ENCODE results near the gene SNRPB. TPM values are rescaled to one million over a fixed set of nuclear protein-coding genes. Genes with fewer than 3 reads are reported as not detected.
A peak's percentile ranks its signal among the peaks of the same experiment; 100 is the strongest.

The SNRPB gene
- total and polyA plus RNA-seq, 2 of the 13 experiments (the other 11 are each of a cell fraction or from before 2014, with no cell fraction given): 473 to 844 TPM

DNA sequence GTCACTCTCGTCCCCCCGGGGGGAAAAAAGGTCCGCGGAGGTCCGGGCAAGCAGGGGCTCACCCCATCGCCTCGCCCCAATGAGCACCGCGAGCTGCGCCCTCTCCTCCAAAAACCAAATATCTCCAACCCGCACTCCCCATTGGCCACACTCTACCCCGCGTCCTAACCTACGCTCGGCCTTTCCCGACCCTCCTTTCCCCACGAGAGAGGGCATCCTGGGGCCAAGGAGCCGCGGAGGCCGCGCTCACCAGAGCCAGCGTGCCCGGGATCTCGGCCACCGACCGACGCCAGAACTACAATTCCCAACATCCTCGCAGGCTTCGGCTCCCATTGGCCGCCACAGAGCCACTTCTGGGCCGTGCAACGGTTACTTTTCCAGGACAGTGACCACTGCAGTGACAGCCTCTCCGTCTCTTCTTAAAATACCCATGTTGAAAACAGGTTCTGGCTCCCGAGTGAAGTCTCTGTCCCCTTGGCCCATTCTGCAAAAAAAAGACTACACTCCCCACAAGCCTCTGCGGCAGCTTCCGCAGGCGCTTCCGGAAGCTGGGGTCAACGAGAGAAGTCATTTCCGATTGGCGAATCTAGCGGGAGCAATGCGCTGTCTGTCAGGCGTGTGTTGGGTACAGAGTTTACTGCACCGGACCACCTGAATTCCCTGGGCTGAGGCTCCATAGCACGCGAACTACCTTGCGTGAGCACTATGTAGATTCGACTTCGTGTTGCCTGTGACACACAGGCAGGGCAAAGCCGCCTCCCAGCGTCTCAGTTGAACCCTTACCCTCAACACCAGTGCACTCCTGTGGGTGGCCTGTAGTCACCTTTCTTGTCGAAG lies 38.3 kb upstream of the SNRPB start, which contains the start of gene ZNF343 (continued):
- TF ChIP-seq, protein P1, sequence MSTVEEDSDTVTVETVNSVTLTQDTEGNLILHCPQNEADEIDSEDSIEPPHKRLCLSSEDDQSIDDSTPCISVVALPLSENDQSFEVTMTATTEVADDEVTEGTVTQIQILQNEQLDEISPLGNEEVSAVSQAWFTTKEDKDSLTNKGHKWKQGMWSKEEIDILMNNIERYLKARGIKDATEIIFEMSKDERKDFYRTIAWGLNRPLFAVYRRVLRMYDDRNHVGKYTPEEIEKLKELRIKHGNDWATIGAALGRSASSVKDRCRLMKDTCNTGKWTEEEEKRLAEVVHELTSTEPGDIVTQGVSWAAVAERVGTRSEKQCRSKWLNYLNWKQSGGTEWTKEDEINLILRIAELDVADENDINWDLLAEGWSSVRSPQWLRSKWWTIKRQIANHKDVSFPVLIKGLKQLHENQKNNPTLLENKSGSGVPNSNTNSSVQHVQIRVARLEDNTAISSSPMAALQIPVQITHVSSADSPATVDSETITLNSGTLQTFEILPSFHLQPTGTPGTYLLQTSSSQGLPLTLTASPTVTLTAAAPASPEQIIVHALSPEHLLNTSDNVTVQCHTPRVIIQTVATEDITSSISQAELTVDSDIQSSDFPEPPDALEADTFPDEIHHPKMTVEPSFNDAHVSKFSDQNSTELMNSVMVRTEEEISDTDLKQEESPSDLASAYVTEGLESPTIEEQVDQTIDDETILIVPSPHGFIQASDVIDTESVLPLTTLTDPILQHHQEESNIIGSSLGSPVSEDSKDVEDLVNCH (CRISPR knock-in tag; IDR thresholded peaks at IDR 0.05): no peak
- TF ChIP-seq NCOA2 (CRISPR knock-in tag; IDR thresholded peaks at IDR 0.05) (peak; percentile 27; the same call in 1 of the 2 replicates), MAFG (CRISPR knock-in tag; IDR thresholded peaks at IDR 0.05) (no peak), PAX8 (CRISPR knock-in tag; IDR thresholded peaks at IDR 0.05; ENCODE audit: borderline replicate concordance) (0 out of 2 replicates have a peak, but pooled peaks have one; percentile 80), TBX3 (IDR thresholded peaks at IDR 0.05; ENCODE audit: borderline replicate concordance) (no peak; the same call in 1 of the 2 replicates), ZNF296 (CRISPR knock-in tag; conservative IDR thresholded peaks at IDR 0.05) (no peak; the same call in 1 of the 2 replicates), ZBTB20 (CRISPR knock-in tag; IDR thresholded peaks at IDR 0.05; ENCODE audit: borderline replicate concordance, low read depth) (peak; percentile 54; the same call in 1 of the 2 replicates), RBFOX2 (IDR thresholded peaks at IDR 0.05; ENCODE audit: low read depth, low read length) (peak; percentile 92), ZNF605 (CRISPR knock-in tag; IDR thresholded peaks at IDR 0.05) (peak; percentile 89), ZNF180 (CRISPR knock-in tag; IDR thresholded peaks at IDR 0.05; ENCODE audit: borderline replicate concordance, low read depth) (peak; percentile 23; the same call in 1 of the 2 replicates), ZNF33B (CRISPR knock-in tag; IDR thresholded peaks at IDR 0.05) (no peak; the same call in 1 of the 2 replicates), ZFX (CRISPR knock-in tag; IDR thresholded peaks at IDR 0.05; ENCODE audit: low read depth) (peak; percentile 96), FOXA3 (CRISPR knock-in tag; IDR thresholded peaks at IDR 0.05) (peak; percentile 64), CHD4 (IDR thresholded peaks at IDR 0.05; ENCODE audit: borderline replicate concordance, low read length) (peak; percentile 28; the same call in 1 of the 2 replicates), ZMYM2 (CRISPR knock-in tag; IDR thresholded peaks at IDR 0.05) (peak; percentile 68; the same call in 1 of the 2 replicates), NRL (CRISPR knock-in tag; IDR thresholded peaks at IDR 0.05; ENCODE audit: borderline replicate concordance) (peak; percentile 89)
- TF ChIP-seq, protein P2, sequence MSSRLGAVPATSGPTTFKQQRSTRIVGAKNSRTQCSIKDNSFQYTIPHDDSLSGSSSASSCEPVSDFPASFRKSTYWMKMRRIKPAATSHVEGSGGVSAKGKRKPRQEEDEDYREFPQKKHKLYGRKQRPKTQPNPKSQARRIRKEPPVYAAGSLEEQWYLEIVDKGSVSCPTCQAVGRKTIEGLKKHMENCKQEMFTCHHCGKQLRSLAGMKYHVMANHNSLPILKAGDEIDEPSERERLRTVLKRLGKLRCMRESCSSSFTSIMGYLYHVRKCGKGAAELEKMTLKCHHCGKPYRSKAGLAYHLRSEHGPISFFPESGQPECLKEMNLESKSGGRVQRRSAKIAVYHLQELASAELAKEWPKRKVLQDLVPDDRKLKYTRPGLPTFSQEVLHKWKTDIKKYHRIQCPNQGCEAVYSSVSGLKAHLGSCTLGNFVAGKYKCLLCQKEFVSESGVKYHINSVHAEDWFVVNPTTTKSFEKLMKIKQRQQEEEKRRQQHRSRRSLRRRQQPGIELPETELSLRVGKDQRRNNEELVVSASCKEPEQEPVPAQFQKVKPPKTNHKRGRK (CRISPR knock-in tag; IDR thresholded peaks at IDR 0.05): no peak
- TF ChIP-seq, protein P3, sequence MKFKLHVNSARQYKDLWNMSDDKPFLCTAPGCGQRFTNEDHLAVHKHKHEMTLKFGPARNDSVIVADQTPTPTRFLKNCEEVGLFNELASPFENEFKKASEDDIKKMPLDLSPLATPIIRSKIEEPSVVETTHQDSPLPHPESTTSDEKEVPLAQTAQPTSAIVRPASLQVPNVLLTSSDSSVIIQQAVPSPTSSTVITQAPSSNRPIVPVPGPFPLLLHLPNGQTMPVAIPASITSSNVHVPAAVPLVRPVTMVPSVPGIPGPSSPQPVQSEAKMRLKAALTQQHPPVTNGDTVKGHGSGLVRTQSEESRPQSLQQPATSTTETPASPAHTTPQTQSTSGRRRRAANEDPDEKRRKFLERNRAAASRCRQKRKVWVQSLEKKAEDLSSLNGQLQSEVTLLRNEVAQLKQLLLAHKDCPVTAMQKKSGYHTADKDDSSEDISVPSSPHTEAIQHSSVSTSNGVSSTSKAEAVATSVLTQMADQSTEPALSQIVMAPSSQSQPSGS (CRISPR knock-in tag; IDR thresholded peaks at IDR 0.05): peak; percentile 83
- TF ChIP-seq, protein P4, sequence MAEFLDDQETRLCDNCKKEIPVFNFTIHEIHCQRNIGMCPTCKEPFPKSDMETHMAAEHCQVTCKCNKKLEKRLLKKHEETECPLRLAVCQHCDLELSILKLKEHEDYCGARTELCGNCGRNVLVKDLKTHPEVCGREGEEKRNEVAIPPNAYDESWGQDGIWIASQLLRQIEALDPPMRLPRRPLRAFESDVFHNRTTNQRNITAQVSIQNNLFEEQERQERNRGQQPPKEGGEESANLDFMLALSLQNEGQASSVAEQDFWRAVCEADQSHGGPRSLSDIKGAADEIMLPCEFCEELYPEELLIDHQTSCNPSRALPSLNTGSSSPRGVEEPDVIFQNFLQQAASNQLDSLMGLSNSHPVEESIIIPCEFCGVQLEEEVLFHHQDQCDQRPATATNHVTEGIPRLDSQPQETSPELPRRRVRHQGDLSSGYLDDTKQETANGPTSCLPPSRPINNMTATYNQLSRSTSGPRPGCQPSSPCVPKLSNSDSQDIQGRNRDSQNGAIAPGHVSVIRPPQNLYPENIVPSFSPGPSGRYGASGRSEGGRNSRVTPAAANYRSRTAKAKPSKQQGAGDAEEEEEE (CRISPR knock-in tag; IDR thresholded peaks at IDR 0.05; ENCODE audit: borderline replicate concordance): peak; percentile 73; the same call in 1 of the 2 replicates
- TF ChIP-seq, protein P5, sequence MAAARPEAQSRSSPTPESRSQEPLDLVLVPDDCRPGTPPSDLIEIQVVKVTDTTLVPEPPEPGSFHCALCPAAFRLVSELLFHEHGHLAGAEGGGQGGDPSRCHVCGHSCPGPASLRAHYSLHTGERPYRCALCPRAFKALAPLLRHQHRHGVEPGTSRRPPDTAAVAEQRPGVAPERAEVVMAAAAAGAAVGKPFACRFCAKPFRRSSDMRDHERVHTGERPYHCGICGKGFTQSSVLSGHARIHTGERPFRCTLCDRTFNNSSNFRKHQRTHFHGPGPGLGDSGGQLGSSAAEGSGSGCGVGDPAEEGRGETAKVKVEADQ (CRISPR knock-in tag; IDR thresholded peaks at IDR 0.05; ENCODE audit: borderline replicate concordance): no peak; the same call in 1 of the 2 replicates
